H1 (cell line): ENCODE results near the gene SPEF1. TPM values are rescaled to one million over a fixed set of nuclear protein-coding genes. Genes with fewer than 3 reads are reported as not detected.

Experiments
- ATF3 ChIP-seq: IDR thresholded peaks from 2 replicates; pipeline ENCODE4 v1.6.1; 2011; ENCODE audit warnings: low read depth, mild to moderate bottlenecking, low read length; ENCODE audit not compliant: insufficient read depth
- CBX5 ChIP-seq: fragments of 300-800, 300-1000 bp; sonication (generic); IDR thresholded peaks from 2 replicates; pipeline ENCODE4 v1.7.1; 2016; ENCODE audit warnings: antibody characterized with exemption, low read length, low read depth
- CHD2 ChIP-seq: IDR thresholded peaks from 2 replicates; pipeline ENCODE4 v1.6.1; 2012; ENCODE audit warnings: low read length, improper control_type of control experiment
- CHD7 ChIP-seq: fragments of 300-600 bp; sonication (generic); IDR thresholded peaks from 2 replicates; pipeline ENCODE4 v1.7.1; 2012; ENCODE audit warnings: low read length, moderate library complexity, mild to moderate bottlenecking, inconsistent platforms; ENCODE audit not compliant: insufficient replicate concordance
- EP300 ChIP-seq, 2 experiments: IDR thresholded peaks; 1 replicate in 1 of 2; 2 replicates in 1 of 2; pipeline ENCODE4 v1.6.1; 2011 to 2012; ENCODE audit warnings: low read depth in 2 of 2, low read length in 2 of 2, mild to moderate bottlenecking in 2 of 2, borderline replicate concordance in 1 of 2, inconsistent platforms in 1 of 2, moderate library complexity in 1 of 2
- FOSL1 ChIP-seq: IDR thresholded peaks from 2 replicates; pipeline ENCODE4 v1.6.1; 2011; ENCODE audit warnings: mild to moderate bottlenecking, low read depth, low read length, moderate library complexity; ENCODE audit not compliant: insufficient read depth
- KDM4A ChIP-seq: IDR thresholded peaks from one replicate; pipeline ENCODE4 v1.7.1; 2012; ENCODE audit warnings: low read depth, mild to moderate bottlenecking, moderate library complexity, low read length, inconsistent platforms; ENCODE audit not compliant: severe bottlenecking
- MAFK ChIP-seq: IDR thresholded peaks from 2 replicates; pipeline ENCODE4 v1.6.1; 2012; ENCODE audit warnings: low read depth, mild to moderate bottlenecking, improper control_type of control experiment, low read length
- POLR2AphosphoS5 ChIP-seq: IDR thresholded peaks from 2 replicates; pipeline ENCODE4 v1.6.1; 2011; ENCODE audit warnings: low read depth, low read length
- POU5F1 ChIP-seq: IDR thresholded peaks from 2 replicates; pipeline ENCODE4 v1.6.1; 2011; ENCODE audit warnings: low read depth, mild to moderate bottlenecking, low read length, moderate library complexity
- SP2 ChIP-seq: IDR thresholded peaks from 2 replicates; pipeline ENCODE4 v1.6.1; 2012; ENCODE audit warnings: mild to moderate bottlenecking, low read length, inconsistent platforms
- SUZ12 ChIP-seq: fragments of 200-600 bp; sonication (generic); IDR thresholded peaks from 2 replicates; pipeline ENCODE4 v1.6.1; 2012; ENCODE audit warnings: mild to moderate bottlenecking, inconsistent platforms, low read length, moderate library complexity, mixed read lengths
- polyA plus RNA-seq, 7 experiments: library from polyadenylated mRNA; depleted of rRNA in 3 of 7; stranded (reverse) in 5 of 7; unstranded in 2 of 7; fragments of >200 nt in 5 of 7; fragments of 200-250 nt in 2 of 7; gene quantifications; 1 replicate in 5 of 7; 2 replicates in 1 of 7; 4 replicates in 1 of 7; pipeline versions ENCODE4 v1.2.1 to v1.2.3, GENCODE V29; 2011 to 2013; ENCODE audit warnings: missing spikeins in 2 of 7, mixed read lengths in 2 of 7
- total RNA-seq: library from RNA; stranded (reverse); fragmentation: NEBNext Ultra II Directional; extraction: Animal tissue kit (Norgen Biotek cat#: 25700); gene quantifications from 2 replicates; pipeline ENCODE4 v1.2.1, GENCODE V29; 2021

The SPEF1 gene
- total and polyA plus RNA-seq, 2 of the 8 experiments (the other 6 are each of a cell fraction or from before 2014, with no cell fraction given), result 0.51 to 0.71 TPM

GRCh38 chr20:3797226-3797545, 15.9 kb upstream of the SPEF1 start (continued):
- TF ChIP-seq CHD7 (no peak), KDM4A (no peak), EP300 (IDR thresholded peaks at IDR 0.05; ENCODE audit: borderline replicate concordance in 1 of 2, low read depth in 2 of 2, low read length in 2 of 2) (no peak), MAFK (no peak), SP2 (no peak), CHD2 (no peak), ATF3 (no peak), CBX5 (no peak), POU5F1 (no peak), SUZ12 (no peak), FOSL1 (no peak), POLR2AphosphoS5 (no peak)
